GM18858 (cell line): ENCODE data around the gene TRAF4.

ENCODE experiments used
- ATAC-seq: cut with Tn5 transposase; IDR thresholded peaks from one replicate; pipeline ENCODE4 v1.9.1; 2021; ENCODE audit not compliant: unreplicated experiment

TRAF4 gene, protein sequence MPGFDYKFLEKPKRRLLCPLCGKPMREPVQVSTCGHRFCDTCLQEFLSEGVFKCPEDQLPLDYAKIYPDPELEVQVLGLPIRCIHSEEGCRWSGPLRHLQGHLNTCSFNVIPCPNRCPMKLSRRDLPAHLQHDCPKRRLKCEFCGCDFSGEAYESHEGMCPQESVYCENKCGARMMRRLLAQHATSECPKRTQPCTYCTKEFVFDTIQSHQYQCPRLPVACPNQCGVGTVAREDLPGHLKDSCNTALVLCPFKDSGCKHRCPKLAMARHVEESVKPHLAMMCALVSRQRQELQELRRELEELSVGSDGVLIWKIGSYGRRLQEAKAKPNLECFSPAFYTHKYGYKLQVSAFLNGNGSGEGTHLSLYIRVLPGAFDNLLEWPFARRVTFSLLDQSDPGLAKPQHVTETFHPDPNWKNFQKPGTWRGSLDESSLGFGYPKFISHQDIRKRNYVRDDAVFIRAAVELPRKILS

DNA sequence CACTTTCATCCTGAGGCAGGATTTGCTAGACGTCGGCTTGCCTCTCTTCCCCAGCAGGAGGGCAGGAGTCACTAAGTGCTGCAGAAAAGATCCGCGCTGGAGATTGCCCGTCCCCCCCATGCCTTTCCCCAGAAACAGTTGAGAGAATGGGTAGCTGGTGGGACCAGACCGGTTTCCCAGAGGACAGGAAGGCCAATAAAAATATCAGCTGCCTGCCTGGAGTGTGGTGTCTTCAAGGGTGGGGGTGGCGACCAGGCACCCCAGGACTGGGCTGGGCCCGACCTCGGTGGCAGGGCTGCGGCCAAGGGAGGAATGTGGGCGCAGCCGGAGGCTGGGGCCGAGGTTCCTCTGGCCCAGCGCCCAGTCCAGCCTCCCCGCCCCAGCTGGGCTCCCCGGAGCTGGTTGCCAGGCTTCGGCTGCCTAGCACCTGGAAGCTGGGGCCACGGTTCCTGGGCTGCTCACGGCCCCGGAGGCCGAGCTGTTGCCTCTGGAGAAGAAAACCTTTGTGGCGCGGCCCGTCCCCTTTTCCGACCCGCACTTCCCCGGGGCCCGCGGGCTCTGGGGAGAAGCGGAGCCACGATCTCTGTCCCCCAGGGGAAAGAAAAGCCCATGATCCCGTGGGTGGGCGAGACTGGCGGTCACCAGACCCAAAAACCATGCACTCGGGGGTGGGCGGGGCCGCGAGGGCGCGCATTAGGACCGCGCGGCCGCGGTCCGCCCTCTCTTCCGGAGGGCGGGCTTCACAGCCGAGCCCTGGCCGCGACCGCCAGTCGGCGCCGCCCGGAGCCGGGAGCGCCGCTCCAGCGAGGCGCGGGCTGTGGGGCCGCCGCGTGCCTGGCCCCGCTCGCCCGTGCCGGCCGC lies at the start of gene TRAF4:
TSS of gene TRAF4 (plus strand) at position 769 of the 861 bp plus-strand sequence. CDS start 102 bp downstream, outside the sequence.
- no peak for ATAC-seq

DNA sequence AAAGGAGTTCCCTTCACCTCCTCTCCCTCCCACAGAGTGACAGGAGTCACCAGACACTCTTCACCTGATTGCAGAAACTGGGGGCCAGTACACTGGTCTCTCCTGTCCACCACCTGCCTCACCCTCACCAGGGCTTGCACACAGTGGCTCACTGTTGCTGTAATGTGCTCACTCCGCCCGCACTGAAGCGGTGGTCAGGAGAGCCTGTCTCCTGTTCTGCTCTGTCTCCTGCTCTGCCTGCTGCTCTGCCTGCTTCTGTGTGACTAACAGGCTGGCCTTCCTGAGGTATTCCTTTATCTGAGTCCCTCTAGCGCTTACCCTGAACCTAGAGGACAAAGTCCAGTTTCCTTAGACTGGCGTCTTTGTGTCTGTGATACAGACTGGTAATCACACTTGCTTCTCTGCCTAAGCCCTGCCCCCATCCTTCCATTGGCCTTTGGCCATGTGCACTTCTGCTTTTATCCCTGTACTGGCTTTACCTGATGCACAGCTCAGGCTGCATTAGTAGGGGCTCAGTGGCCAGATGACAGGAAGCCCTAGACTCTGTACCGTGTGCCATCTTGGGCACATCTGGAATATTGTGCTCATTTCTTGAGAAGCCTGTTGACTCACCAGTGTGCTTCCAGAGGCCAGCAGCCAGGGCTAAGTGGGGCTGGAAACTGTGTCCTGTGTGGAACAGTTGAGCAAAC lies 45.4 kb upstream of the TRAF4 start:
- ATAC-seq, result no peak

DNA sequence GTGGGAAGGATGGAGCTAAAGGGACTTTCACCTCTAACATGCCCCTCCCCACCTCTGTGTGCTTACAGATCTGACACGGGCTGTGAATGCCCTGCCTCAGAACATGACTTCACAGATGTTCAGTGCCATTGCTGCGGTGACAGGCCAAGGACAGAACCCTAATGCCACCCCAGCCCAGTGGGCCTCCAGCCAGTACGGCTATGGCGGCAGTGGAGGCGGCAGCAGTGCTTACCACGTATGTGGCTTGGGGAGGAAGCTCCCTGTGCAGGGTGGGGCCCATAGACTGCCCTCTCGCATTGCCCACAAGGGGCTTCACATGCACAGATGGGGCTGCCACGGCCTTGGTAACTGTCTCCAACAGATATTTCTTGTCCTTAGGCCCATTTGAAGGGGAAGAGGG lies 43.5 kb upstream of the TRAF4 start:
- no peak for ATAC-seq

DNA sequence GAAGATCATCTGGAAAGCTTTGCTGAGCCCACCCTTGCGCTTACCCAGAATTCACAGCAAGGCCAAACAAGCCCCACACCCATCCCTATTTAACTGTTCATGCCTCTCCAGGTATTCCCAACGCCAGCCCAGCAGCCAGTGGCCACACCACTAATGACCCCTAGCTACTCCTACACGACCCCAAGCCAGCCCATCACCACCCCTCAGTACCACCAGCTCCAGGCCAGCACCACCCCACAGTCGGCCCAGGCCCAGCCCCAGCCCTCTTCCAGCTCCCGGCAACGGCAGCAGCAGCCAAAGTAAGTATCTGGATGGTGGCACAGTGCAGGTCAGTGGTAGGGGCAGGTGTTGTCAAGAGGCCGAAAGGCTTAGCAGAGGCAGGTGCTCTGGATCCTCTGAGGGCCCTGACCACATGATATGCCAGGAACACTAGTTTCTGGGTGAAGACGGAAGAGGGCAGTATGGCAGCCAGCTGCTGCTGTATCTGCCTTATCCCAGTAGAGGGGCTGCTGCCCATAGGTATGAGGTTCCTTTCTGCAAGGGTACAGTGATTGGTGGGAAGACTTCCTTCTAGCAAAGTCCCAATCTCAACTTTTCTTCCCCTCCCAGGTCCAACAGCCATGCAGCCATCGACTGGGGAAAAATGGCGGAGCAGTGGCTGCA lies 42.9 kb upstream of the TRAF4 start:
- ATAC-seq, result no peak

DNA sequence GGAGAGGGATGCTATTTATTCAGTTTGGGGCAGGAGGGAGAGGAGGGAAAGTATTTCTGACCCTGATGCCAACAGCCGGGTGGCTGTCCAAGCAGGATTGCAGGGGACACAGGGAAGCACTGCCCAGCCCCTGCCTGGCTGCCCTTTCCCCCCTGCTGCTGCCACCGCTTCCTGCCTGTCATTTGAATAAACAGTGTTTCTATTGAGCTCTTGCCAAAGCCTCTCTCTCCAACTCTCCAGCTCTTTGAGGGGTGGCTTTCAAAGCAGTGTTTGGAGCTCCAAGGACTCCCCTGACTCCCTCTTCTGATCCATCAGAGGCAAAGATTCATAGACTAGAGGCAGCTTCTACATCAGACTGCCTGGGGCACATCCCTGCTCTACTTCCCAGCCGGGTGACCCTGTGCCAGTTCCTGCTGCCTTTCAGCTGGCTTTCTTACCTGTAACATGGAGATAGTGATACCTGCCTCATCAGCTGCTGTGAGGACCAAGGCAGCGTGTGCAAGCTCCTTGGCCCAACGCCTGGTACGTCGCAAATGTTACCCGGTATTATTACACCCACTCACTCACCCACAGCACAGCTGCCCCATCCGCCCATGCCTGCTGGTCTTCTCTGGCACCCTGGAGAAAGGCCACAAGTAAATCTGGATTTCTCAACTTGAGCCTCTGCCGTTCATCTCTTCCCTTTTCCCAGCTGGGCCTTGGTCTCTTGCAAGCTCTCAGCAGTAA lies 41.6 kb upstream of the TRAF4 start:
- ATAC-seq, result no peak

DNA sequence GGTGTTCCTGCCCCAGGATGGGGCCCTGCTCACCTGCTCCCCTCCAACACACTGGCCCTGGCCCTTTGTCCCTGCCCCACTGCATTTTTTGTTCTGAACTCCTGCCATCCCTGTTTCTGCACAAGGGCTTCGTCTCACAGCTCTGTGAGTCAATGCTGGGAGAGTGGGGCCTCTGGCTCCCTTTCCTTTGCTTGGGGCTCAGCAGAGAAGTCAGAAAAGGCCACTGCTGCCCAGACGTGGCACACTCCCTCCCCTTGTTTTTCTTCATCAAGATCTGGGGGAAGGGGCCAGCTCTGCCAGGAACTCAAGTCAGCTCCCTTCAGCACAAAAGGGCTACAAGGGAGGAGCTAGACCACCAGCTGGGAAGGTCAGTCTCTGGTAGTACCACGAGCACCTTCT lies 41.1 kb upstream of the TRAF4 start:
- no peak for ATAC-seq

DNA sequence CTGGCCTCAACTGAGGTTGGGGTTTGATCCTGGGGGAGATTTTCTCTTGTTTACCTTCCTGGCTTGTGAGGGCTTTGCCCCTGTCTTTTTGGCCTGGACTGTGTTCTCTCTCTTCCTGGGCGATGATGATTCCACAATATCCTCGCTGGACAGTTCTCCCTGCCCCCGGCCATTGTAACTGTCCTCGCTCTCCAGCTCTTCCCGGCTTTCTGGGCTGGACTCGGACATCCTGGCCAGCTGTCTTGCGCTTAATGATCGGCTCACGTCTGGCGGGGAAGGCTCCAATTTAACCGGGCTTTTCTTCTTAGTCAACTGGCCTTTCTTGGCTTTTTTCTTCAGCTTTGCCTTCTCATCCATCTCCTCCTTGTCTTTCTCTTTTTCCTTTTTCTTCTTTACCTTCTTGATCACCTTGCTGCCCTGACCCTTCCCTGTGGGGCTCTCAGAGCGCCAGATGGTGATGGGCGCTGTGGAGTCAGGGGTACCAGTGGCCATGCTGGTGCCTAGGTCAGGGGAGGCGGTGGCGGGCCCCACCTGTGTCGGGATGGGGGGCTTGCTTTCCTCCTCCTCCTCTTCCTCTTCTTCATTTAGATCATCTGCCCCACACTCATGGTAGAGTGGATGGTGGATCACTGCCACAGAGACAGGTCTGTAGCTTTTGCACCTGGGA lies 40.1 kb upstream of the TRAF4 start:
- no peak for ATAC-seq

DNA sequence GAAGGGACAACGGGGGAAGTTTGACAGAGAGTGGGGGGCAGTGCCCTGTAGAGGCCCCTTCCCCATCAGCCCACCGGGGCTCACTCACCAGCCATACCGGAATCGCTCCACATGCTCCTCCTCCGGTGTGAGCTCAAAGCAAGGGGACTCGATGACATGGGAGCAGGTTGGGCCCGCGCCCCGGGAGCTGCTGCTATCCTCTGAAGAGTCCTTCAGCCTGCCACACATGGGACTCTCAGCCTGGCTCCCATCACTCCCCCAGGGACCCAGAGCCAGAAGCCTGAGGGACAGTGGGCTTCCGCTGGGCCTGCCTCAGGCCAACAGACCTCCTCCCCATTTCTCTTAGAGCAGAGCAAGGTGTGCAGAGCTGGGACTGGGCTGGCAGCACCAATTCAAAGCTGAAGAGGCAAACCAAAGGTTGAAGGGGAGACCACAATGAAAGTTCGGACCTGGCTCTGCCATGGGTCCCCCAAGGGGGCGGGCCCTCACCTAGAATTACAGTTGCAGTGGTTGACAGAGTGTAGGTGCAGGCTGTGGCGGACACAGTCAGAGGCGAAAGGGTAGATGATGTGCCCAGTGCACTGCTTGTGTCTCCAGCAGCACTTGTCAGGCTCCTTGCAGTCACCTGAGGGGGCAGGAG lies 39.5 kb upstream of the TRAF4 start:
- no peak for ATAC-seq

DNA sequence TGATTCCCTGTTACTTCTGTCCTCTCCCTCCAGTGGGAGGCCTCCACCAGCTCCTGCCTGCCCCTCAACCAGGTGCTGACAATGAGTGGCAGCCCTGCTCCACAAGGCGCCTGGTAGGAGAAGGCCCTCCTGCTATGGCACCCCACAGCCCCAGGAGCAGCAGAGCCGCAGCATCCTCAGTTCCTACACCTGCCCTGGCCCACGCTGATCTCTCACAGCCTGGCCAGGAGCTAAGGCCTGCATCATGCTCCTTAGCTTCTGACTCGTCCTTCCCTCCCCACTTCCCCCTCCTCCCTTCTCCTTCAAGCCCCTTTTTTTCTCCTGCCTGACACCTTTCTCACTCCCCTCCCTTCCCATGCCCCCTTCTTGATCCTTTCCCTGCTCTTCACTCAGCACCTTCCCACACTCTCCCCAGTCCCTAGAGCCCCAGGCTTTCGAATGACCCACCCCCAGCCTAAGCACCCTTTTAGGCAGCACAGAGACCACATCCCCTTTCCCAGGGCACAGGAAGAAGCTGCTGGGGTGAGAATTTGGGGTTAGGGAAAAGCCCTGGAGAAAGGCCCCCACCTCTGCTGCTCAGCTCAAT lies 38.6 kb upstream of the TRAF4 start:
- ATAC-seq, result no peak

DNA sequence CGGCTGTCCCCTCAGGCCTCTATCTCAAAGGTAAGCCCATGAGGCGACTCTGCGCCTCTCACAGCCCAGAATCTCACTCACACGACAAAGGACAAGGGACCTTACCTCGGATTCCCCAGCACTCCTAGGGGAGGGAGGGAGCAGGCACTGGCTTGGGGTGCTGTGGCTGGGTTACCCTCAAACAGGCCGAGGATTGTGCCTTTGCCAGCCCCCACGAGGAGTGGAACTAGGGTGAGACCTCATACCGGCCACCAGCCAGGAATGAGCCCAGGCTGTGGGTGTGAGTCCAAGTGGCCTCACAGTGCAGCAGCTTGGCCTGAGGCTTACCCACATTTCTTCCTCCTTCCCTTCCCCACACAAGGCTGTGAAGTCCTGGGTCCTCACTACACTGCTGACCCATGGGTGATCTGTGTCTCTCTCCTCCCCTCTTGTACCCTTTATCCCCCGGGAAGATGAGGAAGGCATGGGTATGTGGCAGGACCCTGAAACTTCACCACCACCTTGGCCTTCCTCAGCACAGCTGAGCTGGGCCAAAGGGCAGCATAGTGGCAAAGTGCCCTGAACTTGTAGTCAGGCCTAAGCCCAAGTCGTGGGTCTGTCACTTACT lies 38.0 kb upstream of the TRAF4 start:
- ATAC-seq, result no peak

DNA sequence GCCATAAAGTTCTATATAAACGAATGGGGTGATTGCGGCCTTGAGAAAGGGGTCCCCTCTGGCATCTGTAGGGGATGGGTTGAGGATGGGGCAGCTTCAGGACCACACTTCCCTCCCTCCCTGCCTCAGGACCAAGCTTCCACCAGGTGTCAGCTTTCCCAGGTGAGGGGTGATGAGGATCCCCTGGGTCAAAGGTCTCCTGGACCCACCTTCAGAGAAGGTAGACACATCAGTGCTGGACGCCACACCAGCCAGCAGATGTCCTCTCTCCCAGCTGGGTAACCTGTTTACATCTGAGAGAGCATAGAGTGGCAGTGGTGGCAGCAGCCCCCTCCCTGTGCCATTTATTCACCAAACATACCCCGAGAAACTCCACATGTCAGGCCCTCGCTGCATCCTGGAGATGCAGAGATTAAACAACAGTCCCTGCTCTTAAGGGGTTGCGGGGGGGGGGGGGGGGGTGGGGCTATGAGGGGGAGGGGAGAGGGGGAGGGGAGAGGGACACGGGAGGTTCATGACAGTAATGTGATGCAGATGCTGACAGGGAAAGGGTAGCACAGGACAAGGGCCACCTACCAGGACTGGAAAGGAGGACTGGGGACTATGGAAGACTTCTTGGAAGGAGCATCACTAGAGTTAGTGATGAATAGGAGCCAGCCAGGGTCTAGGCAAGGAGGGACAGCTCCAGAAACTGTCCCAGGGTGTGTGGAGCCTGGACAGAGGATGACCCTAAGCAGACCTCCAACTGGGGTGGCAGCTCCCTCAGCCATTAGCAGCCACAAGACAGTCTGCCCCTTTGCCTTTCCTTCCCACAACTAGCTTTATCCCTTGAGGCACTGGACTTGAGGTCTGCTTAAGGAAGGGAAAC lies 37.1 kb upstream of the TRAF4 start:
- no peak for ATAC-seq

DNA sequence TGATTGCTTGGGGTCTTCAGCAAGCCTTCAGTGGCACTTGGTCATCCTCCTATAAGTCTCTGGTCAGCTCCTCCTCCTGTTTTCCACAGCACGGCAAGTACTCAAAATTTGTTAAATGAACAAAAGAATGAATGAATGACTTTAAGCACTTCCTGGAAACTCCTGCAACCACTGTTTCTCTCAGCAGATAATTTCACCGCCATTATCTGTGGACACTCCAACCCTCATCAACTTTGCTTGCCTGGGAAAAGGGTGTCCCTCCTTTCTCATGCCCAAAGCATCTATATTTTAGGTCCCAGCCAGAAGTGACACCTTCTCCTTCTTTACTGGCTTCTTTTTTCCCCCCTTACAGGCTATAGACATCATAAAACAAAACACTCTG lies 36.5 kb upstream of the TRAF4 start:
- ATAC-seq, result no peak

DNA sequence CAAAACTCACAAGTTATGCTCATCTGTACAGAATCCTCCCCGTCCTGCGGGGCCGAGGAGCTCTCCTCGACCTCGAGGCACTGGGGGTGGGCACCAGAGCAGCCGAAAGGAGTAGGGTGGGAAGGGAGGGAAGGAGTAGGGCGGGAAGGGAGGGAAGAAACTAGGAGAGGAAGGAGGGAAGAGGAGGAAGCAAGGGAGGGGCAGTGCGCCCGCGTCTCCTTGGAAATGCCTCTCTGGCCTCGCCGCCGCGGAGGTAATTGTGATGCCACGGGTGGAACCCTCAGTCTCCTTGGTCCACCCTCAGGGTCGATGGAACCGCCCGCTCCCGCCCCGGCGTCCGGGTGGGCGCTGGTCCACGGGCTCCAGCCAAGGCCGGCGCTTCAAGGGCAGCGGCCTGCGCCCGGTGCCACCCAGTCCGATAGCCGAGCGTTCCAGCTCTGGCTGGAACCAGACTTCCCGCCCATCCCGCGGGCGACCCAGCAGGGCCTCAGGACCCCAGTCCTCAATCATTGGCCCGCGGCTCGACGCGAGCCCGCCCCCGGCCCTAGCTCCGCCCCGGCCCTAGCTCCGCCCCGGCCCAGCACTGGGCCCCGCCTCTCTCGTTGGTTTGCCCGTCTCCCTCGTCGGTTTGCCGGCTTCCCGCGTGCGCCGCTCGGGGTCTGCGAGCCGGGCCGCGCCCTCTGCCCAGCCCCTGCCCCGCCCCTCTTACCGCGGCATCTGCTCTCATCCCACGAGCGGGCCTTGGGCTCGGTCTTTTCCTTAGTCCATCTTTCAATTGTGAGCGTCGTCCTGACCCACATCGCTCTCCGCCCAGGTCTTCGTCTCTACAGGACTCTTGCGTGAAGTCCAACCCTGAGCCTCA lies 32.7 kb upstream of the TRAF4 start:
- peak; percentile 54 for ATAC-seq

DNA sequence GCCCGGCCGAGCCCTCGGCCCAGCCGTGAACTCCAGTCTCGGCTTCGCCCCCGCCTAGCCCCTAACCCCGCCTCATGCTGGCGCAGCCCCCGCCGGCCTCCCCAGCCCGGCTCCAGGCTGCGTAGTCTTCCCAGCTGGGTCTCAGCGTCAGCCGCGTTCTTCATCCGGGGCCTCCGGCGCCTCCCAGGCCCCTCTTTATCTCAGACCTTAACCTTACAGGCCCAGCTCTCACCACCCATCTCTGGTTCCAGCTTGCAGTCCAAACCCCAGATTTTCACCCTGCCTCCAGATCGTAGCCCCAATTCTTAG lies 32.1 kb upstream of the TRAF4 start, which contains the start of gene PROCA1:
TSS of gene PROCA1 (minus strand) at position 166 of the 309 bp plus-strand sequence. CDS start 228 bp downstream, outside the sequence.
- ATAC-seq, result no peak

DNA sequence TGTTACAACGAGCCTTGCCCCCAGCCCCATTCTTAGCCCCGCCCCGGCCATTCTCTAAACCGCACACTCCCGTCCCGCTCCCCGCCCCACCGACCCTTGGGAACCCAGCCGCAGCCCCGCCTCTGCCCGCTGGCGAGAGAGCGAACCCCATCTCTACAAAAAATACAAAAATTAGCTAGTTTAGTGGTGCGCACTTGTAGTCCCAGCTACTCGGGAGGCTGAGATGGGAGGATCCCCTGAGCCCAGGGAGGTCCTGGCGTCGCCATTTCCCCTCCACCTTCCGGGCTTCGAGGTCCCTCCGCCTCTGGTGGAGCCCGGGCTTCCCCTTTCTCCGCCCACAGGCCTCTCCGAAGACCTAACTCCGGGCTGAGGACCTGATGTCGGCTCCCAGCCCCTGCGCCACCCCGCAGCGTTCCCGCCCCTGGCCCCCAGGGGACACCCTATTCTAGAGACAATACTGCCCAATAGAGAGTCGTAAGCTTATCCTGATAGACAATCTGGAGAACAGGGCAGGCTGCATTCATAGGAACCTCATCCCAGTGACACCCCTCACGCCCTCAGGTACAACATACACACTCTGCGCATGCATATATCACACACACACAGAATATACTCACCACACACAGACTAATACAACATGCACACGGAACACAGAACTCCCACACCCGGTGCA lies 31.6 kb upstream of the TRAF4 start:
- ATAC-seq, result no peak
